Vagina (tissue), 2 donors: ENCODE results near the gene TAF4B.

Experiments used
- POLR2A ChIP-seq, 2 donors: fragments of 450-650 bp; IDR thresholded peaks; one replicate each; pipeline ENCODE4 v1.6.1; 2017; ENCODE audit warnings: antibody characterized with exemption in 2 of 2, mild to moderate bottlenecking in 2 of 2, moderate library complexity in 2 of 2
- POLR2AphosphoS5 ChIP-seq, 2 donors: sonication (generic); formaldehyde crosslinking; IDR thresholded peaks; one replicate each; pipeline ENCODE4 v1.9.0; 2017; ENCODE audit warnings: antibody characterized with exemption in 2 of 2, mild to moderate bottlenecking in 2 of 2, low read depth in 1 of 2; ENCODE audit not compliant: insufficient read depth in 1 of 2
- TF ChIP-seq, protein P1 (sequence below), 3 experiments: fragments of 450-650 bp in 2 of 3; fragments of 200-600 bp in 1 of 3; sonication (generic) in 1 of 3; IDR thresholded peaks; one replicate each; pipeline ENCODE4 v1.5.1; 2017 to 2019; ENCODE audit warnings: antibody characterized with exemption in 3 of 3, mild to moderate bottlenecking in 2 of 3, moderate library complexity in 2 of 3

- TF ChIP-seq, protein P1, sequence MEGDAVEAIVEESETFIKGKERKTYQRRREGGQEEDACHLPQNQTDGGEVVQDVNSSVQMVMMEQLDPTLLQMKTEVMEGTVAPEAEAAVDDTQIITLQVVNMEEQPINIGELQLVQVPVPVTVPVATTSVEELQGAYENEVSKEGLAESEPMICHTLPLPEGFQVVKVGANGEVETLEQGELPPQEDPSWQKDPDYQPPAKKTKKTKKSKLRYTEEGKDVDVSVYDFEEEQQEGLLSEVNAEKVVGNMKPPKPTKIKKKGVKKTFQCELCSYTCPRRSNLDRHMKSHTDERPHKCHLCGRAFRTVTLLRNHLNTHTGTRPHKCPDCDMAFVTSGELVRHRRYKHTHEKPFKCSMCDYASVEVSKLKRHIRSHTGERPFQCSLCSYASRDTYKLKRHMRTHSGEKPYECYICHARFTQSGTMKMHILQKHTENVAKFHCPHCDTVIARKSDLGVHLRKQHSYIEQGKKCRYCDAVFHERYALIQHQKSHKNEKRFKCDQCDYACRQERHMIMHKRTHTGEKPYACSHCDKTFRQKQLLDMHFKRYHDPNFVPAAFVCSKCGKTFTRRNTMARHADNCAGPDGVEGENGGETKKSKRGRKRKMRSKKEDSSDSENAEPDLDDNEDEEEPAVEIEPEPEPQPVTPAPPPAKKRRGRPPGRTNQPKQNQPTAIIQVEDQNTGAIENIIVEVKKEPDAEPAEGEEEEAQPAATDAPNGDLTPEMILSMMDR (IDR thresholded peaks at IDR 0.05) = no peak
- TF ChIP-seq POLR2AphosphoS5 (IDR thresholded peaks at IDR 0.05; ENCODE audit: insufficient read depth in 1 of 2, low read depth in 1 of 2) (no peak), POLR2A (IDR thresholded peaks at IDR 0.05) (no peak)
Measured at GRCh38 chr18:26435415-26436095, 209.3 kb downstream of the TAF4B start.
